Fibroblast of pulmonary artery (primary cell): ENCODE measurements around the gene TBCD.

Experiments used
- DNase-seq: peaks from one replicate; pipeline ENCODE4 v3.0.0-alpha.2; 2010; ENCODE audit warnings: low read depth
- H3K4me3 ChIP-seq: replicated peaks from 2 replicates; pipeline ENCODE4 v1.5.1; 2011; ENCODE audit warnings: low read depth, mild to moderate bottlenecking, control low read depth, low read length, moderate library complexity
- CTCF ChIP-seq: IDR thresholded peaks from 2 replicates; pipeline ENCODE4 v1.5.1; 2011; ENCODE audit warnings: mild to moderate bottlenecking, control low read depth, low read length, inconsistent platforms; ENCODE audit errors: missing control alignments

TBCD gene

GRCh38 chr17:82871056-82871775 lies 119.4 kb downstream of the TBCD start:
- DNase-seq, result no peak
- TF ChIP-seq CTCF, result no peak

DNA sequence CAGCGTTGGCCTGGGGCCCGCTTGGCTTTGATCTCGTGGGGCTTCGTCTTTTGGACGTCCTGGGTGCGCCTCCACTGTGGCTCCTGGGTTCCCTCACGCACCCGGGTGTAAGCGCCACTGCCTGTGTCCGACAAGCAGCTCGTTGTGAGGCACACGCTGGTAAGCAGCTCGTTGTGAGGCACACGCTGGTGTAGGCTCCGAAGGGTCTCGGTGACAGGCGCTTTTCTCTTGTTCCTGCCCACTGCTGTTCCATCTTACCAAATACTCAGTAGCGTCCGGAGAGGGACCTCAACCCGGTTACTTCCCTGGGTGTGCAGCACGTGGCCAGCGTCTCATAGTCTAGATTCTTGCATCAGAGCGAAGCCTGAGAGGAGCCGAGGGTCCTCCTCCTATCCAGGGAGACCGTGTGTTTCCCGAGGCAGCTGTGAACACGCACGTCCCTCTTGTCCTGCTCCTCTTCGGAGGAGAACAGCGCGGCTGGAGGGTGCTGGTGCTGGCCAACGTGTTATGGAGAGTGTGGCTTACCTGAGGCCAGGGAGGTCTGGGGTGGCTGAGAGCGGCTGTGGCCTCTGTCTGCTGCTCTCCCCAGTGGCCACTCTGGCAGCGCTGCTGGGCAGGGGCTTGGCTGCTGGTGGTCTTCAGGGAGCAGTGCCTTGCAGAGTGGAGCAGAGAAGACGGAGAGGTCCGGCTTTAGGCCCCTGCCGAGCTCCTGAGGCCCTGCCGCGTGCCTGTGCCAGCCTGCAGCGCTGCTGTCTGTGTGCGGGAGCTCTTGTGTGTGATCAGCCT lies 120.1 kb downstream of the TBCD start:
- no peak for DNase-seq
- H3K4me3 ChIP-seq, result no peak overlapping the region
- no peak for TF ChIP-seq CTCF

More at GRCh38 chr17:82871056-82871775, 119.4 kb downstream of the TBCD start:
- no peak overlapping the region for H3K4me3 ChIP-seq

GRCh38 chr17:82872591-82873520 lies 121.0 kb downstream of the TBCD start:
- no peak for DNase-seq
- no peak overlapping the region for H3K4me3 ChIP-seq
- no peak for TF ChIP-seq CTCF

DNA sequence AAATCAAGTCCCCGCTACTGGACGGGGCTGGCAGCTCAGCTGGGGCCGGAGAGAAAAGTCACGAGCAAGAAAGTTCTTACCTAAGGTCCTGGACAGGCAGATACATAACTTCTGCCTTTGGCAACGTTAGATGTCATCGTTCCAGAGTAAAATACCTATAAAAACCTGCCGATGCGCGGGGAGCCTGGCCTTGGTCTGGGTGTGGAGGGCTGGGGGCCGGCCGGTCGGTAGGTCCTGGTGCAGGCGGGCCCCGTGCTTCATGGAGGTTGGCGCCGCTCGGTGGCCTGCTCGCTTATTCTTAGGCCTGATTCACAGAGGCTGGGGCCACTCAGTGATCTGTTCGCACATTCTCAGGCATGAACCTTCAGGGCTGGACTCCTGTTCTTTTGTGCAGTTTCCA lies 121.7 kb downstream of the TBCD start:
- no peak for TF ChIP-seq CTCF
- DNase-seq, result no peak
- no peak overlapping the region for H3K4me3 ChIP-seq

DNA sequence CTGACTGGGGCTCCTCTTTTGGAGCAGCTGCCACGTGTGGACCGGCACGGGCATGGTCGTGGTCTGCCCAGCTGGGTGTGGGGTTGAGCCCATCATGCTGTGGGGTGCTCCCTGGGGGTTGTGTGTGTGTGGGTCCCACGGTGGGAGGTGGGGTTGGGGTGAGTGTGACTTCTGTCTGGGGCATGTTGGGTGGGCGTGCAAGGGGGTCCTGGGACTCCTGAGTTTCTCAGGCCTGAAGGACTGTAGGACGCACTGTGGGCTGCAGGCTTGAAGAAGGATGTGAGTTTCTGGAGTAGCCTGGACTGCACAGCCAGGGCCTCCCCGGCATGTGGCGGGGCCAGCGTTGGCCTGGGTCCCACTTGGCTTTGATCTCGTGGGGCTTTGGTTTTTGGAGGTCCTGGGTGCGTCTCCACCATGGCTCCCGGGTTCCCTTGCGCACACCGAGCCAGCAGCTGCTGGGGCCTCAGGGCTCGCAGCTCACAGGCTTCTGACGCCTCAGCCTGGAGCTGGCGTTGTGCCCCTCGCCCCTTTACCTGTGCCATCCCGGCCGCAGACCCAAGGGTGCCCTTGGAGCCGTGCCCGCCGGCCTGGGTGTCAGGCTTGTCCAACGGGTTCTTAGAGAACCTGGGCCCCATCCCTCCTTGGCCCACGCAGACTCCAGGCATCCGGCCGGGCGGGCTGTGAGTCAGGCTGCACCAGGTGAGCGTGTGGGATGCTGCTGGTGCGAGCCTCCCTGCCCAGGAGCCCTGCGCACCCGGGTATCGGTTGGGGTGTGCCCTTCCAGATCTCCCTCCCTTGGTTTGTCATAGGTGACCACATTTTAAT lies 122.4 kb downstream of the TBCD start:
- no peak for DNase-seq
- TF ChIP-seq CTCF, result no peak
- no peak overlapping the region for H3K4me3 ChIP-seq

- DNase-seq, result no peak
- H3K4me3 ChIP-seq, result no peak overlapping the region
- TF ChIP-seq CTCF, result no peak
These were observed 123.6 kb downstream of the TBCD start for GRCh38 chr17:82875407-82875856.
